GM21529 (cell line): ENCODE measurements around the gene CALCR.
"Not testable (repeated sequence)": the region's sequence is repeated elsewhere in the genome, so short reads cannot be mapped to it uniquely, and the experiment has no call there.

Source experiments
- ATAC-seq: cut with Tn5 transposase; IDR thresholded peaks from one replicate; pipeline ENCODE4 v1.9.1; 2021; ENCODE audit not compliant: unreplicated experiment

The CALCR gene

GRCh38 chr7:93562106-93562505 lies 12.4 kb downstream of the CALCR start:
- ATAC-seq, result no peak

- ATAC-seq, result no peak
These were observed 14.7 kb downstream of the CALCR start for GRCh38 chr7:93559639-93560491.

- no peak for ATAC-seq
These were observed 15.6 kb downstream of the CALCR start for GRCh38 chr7:93558705-93559614.

GRCh38 chr7:93551931-93552330 lies 22.6 kb downstream of the CALCR start:
- ATAC-seq, result no peak

GRCh38 chr7:93551063-93551895 lies 23.2 kb downstream of the CALCR start:
- peak; percentile 51 for ATAC-seq

- no peak for ATAC-seq
These were observed 26.8 kb downstream of the CALCR start for GRCh38 chr7:93547716-93548115.

- no peak for ATAC-seq
These were observed 29.8 kb downstream of the CALCR start for GRCh38 chr7:93544691-93545090.

- no peak for ATAC-seq
These were observed 36.5 kb downstream of the CALCR start for GRCh38 chr7:93538061-93538460.

- ATAC-seq, result no peak
These were observed 38.9 kb downstream of the CALCR start for GRCh38 chr7:93535616-93536015.

- no peak for ATAC-seq
These were observed 43.8 kb downstream of the CALCR start for GRCh38 chr7:93530701-93531100.

- ATAC-seq, result no peak
These were observed 57.7 kb downstream of the CALCR start for GRCh38 chr7:93516834-93517233.

GRCh38 chr7:93515144-93515543 lies 59.4 kb downstream of the CALCR start:
- no peak for ATAC-seq

GRCh38 chr7:93509303-93509702 lies 65.2 kb downstream of the CALCR start:
- ATAC-seq, result no peak

GRCh38 chr7:93503088-93503487 lies 71.4 kb downstream of the CALCR start:
- ATAC-seq, result no peak

- not testable (repeated sequence) for ATAC-seq
These were observed 82.7 kb downstream of the CALCR start for GRCh38 chr7:93491860-93492259.

- ATAC-seq, result no peak
These were observed 97.8 kb downstream of the CALCR start for GRCh38 chr7:93476491-93477344.

GRCh38 chr7:93475811-93476210 lies 98.7 kb downstream of the CALCR start:
- no peak for ATAC-seq

- ATAC-seq, result no peak
These were observed 103.1 kb downstream of the CALCR start for GRCh38 chr7:93471456-93471855.

- ATAC-seq, result no peak
These were observed 110.8 kb downstream of the CALCR start for GRCh38 chr7:93463764-93464163.

GRCh38 chr7:93461350-93461749 lies 113.2 kb downstream of the CALCR start:
- ATAC-seq, result no peak
